Measurements from ENCODE around the gene TARBP1. TPM values are rescaled to one million over a fixed set of nuclear protein-coding genes. Genes with fewer than 3 reads are reported as not detected.

TARBP1 gene
- total and polyA plus RNA-seq, 12 donors: 4.6 to 49.9 (median 9.0) TPM

GRCh38 chr1:234345237-234345636 lies 133.7 kb downstream of the TARBP1 start:
- TF ChIP-seq CTCF (IDR thresholded peaks at IDR 0.05): no peak
- WGBS, 2 donors: 85 to 100% methylated on average over 1 of the region's 1 CpG
- no peaks in the 10 kb centered on the region for H3K36me3 ChIP-seq
- no peak for DNase-seq
- peaks cover 0 to 19% (median 8%) of the 10 kb centered on the region in 7 donors for H3K27me3 ChIP-seq
- no peaks in the 10 kb centered on the region for H3K4me1 ChIP-seq
- H3K9me3 ChIP-seq: peaks cover 0 to 15% (median 0%) of the 10 kb centered on the region in 11 donors
- no peak overlapping the region for H3K4me3 ChIP-seq
- intact Hi-C loops (cut with DNase I): no loop called here
- no peak for ATAC-seq
- no peak overlapping the region for H3K27ac ChIP-seq

DNA sequence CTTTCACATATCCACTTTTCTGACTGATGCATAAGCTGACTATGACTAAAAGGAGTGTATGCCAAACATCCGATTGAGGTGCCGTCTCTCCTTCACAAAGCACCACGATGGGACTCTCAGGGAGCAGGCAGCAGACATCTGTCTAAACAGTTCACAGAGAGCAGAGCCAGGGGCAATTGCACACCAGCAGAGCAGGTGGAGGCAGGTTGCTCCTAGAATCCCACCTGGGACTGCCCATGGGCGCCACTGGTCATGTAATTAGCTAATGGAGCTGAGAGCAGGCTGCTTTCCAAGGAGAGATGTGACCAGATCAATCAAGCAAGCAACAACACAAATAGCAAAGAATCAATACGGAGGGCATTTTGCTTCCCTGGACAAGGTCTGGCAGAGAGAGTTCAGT lies 136.2 kb downstream of the TARBP1 start:
- 74 to 80% methylated on average over 5 of the region's 5 CpGs for WGBS, 2 donors

More for the DNA sequence above, 136.2 kb downstream of the TARBP1 start:
- no peak for TF ChIP-seq CTCF (IDR thresholded peaks at IDR 0.05)
- no peak for ATAC-seq
- Histone ChIP-seq H3K36me3 (no peaks in the 10 kb centered on the region), H3K27me3 (peaks cover 0 to 7% (median 0%) of the 10 kb centered on the region in 7 donors), H3K27ac (no peak overlapping the region), H3K9me3 (peaks cover 0 to 39% (median 9%) of the 10 kb centered on the region in 11 donors), H3K4me1 (no peaks in the 10 kb centered on the region), H3K4me3 (no peak overlapping the region)
- intact Hi-C loops (cut with DNase I): no loop called here
- no peak for DNase-seq

Other genes with a start within 250 kb of the TARBP1 start
- gene COA6, start 105.7 kb downstream of the TARBP1 start, total RNA-seq: 10 to 100 TPM; 23.4 to 48.4 (median 29.1) TPM
- gene COA6, start 105.7 kb downstream of the TARBP1 start, polyA plus RNA-seq: 10 to 100 TPM; 95.3 to 98.5 TPM
- gene IRF2BP2, start 131.0 kb upstream of the TARBP1 start, total RNA-seq: 100 to 1,000 TPM in 6 of 10 donors, 10 to 100 TPM in 4; 78.2 to 181 (median 104) TPM
- 10 to 100 TPM; 50.6 to 54.0 TPM for gene IRF2BP2, start 131.0 kb upstream of the TARBP1 start, polyA plus RNA-seq

All from heart right ventricle (tissue), 16 donors.